Tibial artery (tissue), 4 donors: ENCODE results near the gene SHC1.
"Not testable (repeated sequence)": the region's sequence is repeated elsewhere in the genome, so short reads cannot be mapped to it uniquely, and the experiment has no call there.

Experiments used
- DNase-seq, 2 donors: peaks; one replicate each; pipeline ENCODE4 v3.0.0-alpha.2; 2019
- H3K27ac ChIP-seq, 2 donors: fragments of 200-600 bp; sonication (generic) in 1 of 2; 1 replicate in 1 of 2; 2 replicates in 1 of 2; pipeline ENCODE4 v1.5.1; 2018 to 2019; ENCODE audit warnings: mild to moderate bottlenecking in 1 of 2
- H3K27me3 ChIP-seq, 2 donors: fragments of 200-600 bp; sonication (generic) in 1 of 2; one replicate each; pipeline versions ENCODE4 v1.5.1 to v1.6.0; 2016 to 2019
- H3K36me3 ChIP-seq, 3 donors: fragments of 200-600 bp; sonication (generic) in 2 of 3; one replicate each; pipeline ENCODE4 v1.5.1; 2016 to 2019; ENCODE audit warnings: mild to moderate bottlenecking in 2 of 3
- H3K4me1 ChIP-seq, 4 donors: fragments of 200-600 bp; sonication (generic) in 2 of 4; 1 replicate in 3 of 4; 2 replicates in 1 of 4; pipeline ENCODE4 v1.5.1; 2016 to 2019
- H3K4me3 ChIP-seq, 2 donors: fragments of 200-600 bp; sonication (generic) in 1 of 2; 1 replicate in 1 of 2; 2 replicates in 1 of 2; pipeline ENCODE4 v1.5.1; 2018 to 2019; ENCODE audit warnings: mild to moderate bottlenecking in 2 of 2
- H3K9me3 ChIP-seq, 3 donors: fragments of 200-600 bp; sonication (generic) in 1 of 3; one replicate each; pipeline ENCODE4 v1.5.1; 2016 to 2019
- CTCF ChIP-seq, 2 experiments: fragments of 200-600 bp in 1 of 2; fragments of 450-650 bp in 1 of 2; IDR thresholded peaks; one replicate each; pipeline ENCODE4 v1.5.1; 2017 to 2019; ENCODE audit warnings: antibody characterized with exemption in 2 of 2, mild to moderate bottlenecking in 1 of 2, moderate library complexity in 1 of 2
- intact Hi-C: fragments of 100-400 bp; cut with DNase I; formaldehyde crosslinking; loops from one replicate; pipeline ENCODE4 v1.15.0; 2023; ENCODE audit warnings: low total_unique reads

The SHC1 gene

GRCh38 chr1:154983776-154984466 lies 13.4 kb upstream of the SHC1 start:
- TF ChIP-seq CTCF (IDR thresholded peaks at IDR 0.05), result no peak
- intact Hi-C loops, result no loop called here
- Histone ChIP-seq H3K36me3 (peaks cover 11 to 28% (median 15%) of the 10 kb centered on the region in 3 donors), H3K27ac (peak overlapping the region; percentile 61 to 68), H3K27me3 (no peaks in the 10 kb centered on the region), H3K9me3 (no peaks in the 10 kb centered on the region), H3K4me1 (peaks cover 0 to 18% (median 12%) of the 10 kb centered on the region in 4 donors), H3K4me3 (peak overlapping the region; percentile 60 to 73)
- no peak for DNase-seq

- intact Hi-C loops, result no loop called here
- TF ChIP-seq CTCF (IDR thresholded peaks at IDR 0.05), result peak in 1 of 2 experiments; percentile 11
- DNase-seq, result peak; percentile 98 to 99
- Histone ChIP-seq H3K9me3 (no peaks in the 10 kb centered on the region), H3K4me1 (peaks cover 0 to 18% (median 12%) of the 10 kb centered on the region in 4 donors), H3K4me3 (peak within 1 kb of the TSS; percentile 60 to 73), H3K27me3 (no peaks in the 10 kb centered on the region), H3K36me3 (peaks cover 3 to 20% (median 7%) of the 10 kb centered on the region in 3 donors), H3K27ac (peak within 1 kb of the TSS; percentile 61 to 68)
Measured at GRCh38 chr1:154982897-154983648, 12.5 kb upstream of the SHC1 start, which contains the start of gene FLAD1. TSS of gene FLAD1 (plus strand) at chr1:154983344. CDS start at chr1:154983695, 351 bp downstream.

GRCh38 chr1:154982341-154982740 lies 11.8 kb upstream of the SHC1 start:
- no peak for DNase-seq
- Histone ChIP-seq H3K4me3 (peak overlapping the region in 1 of 2 donors; percentile 73), H3K27ac (peak overlapping the region in 1 of 2 donors; percentile 55), H3K4me1 (peaks cover 0 to 18% (median 12%) of the 10 kb centered on the region in 4 donors), H3K9me3 (no peaks in the 10 kb centered on the region), H3K36me3 (peaks cover 0 to 13% (median 0%) of the 10 kb centered on the region in 3 donors), H3K27me3 (no peaks in the 10 kb centered on the region)
- intact Hi-C loops, result no loop called here
- TF ChIP-seq CTCF (IDR thresholded peaks at IDR 0.05), result no peak

- H3K4me1 ChIP-seq, result peaks cover 0 to 19% (median 10%) of the 10 kb centered on the region in 4 donors
- no peaks in the 10 kb centered on the region for H3K27me3 ChIP-seq
- H3K9me3 ChIP-seq, result no peaks in the 10 kb centered on the region
- no peak for DNase-seq
- no peak overlapping the region for H3K27ac ChIP-seq
- H3K36me3 ChIP-seq, result peaks cover 0 to 6% (median 0%) of the 10 kb centered on the region in 3 donors
- no peak for TF ChIP-seq CTCF (IDR thresholded peaks at IDR 0.05)
- no peak overlapping the region for H3K4me3 ChIP-seq
- intact Hi-C loops, result no loop called here
Measured at GRCh38 chr1:154978360-154978759, 7.8 kb upstream of the SHC1 start.

- peaks cover 0 to 24% (median 14%) of the 10 kb centered on the region in 4 donors for H3K4me1 ChIP-seq
- H3K4me3 ChIP-seq, intact Hi-C loops, H3K27ac ChIP-seq, DNase-seq, H3K36me3 ChIP-seq, H3K27me3 ChIP-seq, H3K9me3 ChIP-seq: not testable (repeated sequence)
Measured at GRCh38 chr1:154977762-154978161, 7.2 kb upstream of the SHC1 start.
